WTC11 (cell line): ENCODE results near the gene CNTNAP5. TPM values are rescaled to one million over a fixed set of nuclear protein-coding genes. Genes with fewer than 3 reads are reported as not detected.

ENCODE experiments used
- ATAC-seq: fragments of 200-7000 bp; cut with Tn5 transposase; 2 replicates; pipeline ENCODE4 v1.10.0; 2021; ENCODE audit warnings: mild to moderate bottlenecking, moderate library complexity
- CTCF ChIA-PET: fragments of 300-600 bp; sonication (Branson Sonifier 250); formaldehyde crosslinking; loops from one replicate; lab custom pipeline; 2021; ENCODE audit warnings: antibody characterized with exemption; lab: Charles Lee
- POLR2A ChIA-PET: fragments of 350-600 bp; sonication (Branson Sonifier 250); formaldehyde crosslinking; loops from one replicate; lab custom pipeline; 2021; ENCODE audit warnings: antibody characterized with exemption; lab: Charles Lee
- DNase-seq: peaks from one replicate; pipeline ENCODE4 v3.0.0; 2021; ENCODE audit warnings: low spot score
- H3K27ac Mint-ChIP-seq: 2 replicates; pipeline ENCODE4 v1.8.0; 2021; ENCODE audit warnings: mixed read lengths
- H3K27me3 Mint-ChIP-seq: 2 replicates; pipeline ENCODE4 v1.8.0; 2021; ENCODE audit warnings: low read depth, mild to moderate bottlenecking, moderate library complexity, mixed read lengths
- H3K36me3 Mint-ChIP-seq: 2 replicates; pipeline ENCODE4 v1.8.0; 2021; ENCODE audit warnings: mixed read lengths
- H3K4me1 Mint-ChIP-seq: 2 replicates; pipeline ENCODE4 v1.8.0; 2022; ENCODE audit warnings: mixed read lengths
- H3K4me3 Mint-ChIP-seq: 2 replicates; pipeline ENCODE4 v1.8.0; 2021; ENCODE audit warnings: mild to moderate bottlenecking, moderate library complexity, mixed read lengths
- H3K9me3 Mint-ChIP-seq: 2 replicates; pipeline ENCODE4 v1.8.0; 2021; ENCODE audit warnings: mixed read lengths
- ELF4 ChIP-seq: sonication (generic); formaldehyde crosslinking; IDR thresholded peaks from 2 replicates; pipeline ENCODE4 v1.8.1; 2022; ENCODE audit warnings: low read depth, mild to moderate bottlenecking, moderate library complexity, missing genetic modification reagents
- EMX1 ChIP-seq: fragments of 250-450 bp; sonication (Bioruptor Pico); IDR thresholded peaks from 2 replicates; pipeline ENCODE4 v1.8.0; 2021; ENCODE audit warnings: mild to moderate bottlenecking
- ESRRA ChIP-seq: sonication (generic); formaldehyde crosslinking; IDR thresholded peaks from 2 replicates; pipeline ENCODE4 v1.8.1; 2022; ENCODE audit warnings: mild to moderate bottlenecking, missing genetic modification reagents, borderline replicate concordance
- FOXJ3 ChIP-seq: sonication (generic); formaldehyde crosslinking; IDR thresholded peaks from 2 replicates; pipeline ENCODE4 v1.9.0; 2021; ENCODE audit warnings: missing genetic modification reagents, mild to moderate bottlenecking, borderline replicate concordance
- FOXP1 ChIP-seq: sonication (generic); formaldehyde crosslinking; IDR thresholded peaks from 2 replicates; pipeline ENCODE4 v1.8.0; 2022; ENCODE audit warnings: missing genetic modification reagents, mild to moderate bottlenecking, moderate library complexity, borderline replicate concordance
- GABPB1 ChIP-seq: sonication (generic); formaldehyde crosslinking; IDR thresholded peaks from 2 replicates; pipeline ENCODE4 v1.8.1; 2023; ENCODE audit warnings: mild to moderate bottlenecking, missing genetic modification reagents
- JUN ChIP-seq: sonication (generic); formaldehyde crosslinking; IDR thresholded peaks from 2 replicates; pipeline ENCODE4 v1.8.0; 2023; ENCODE audit warnings: mild to moderate bottlenecking, missing genetic modification reagents
- NFATC4 ChIP-seq: fragments of 250-450 bp; sonication (Bioruptor Pico); IDR thresholded peaks from 2 replicates; pipeline ENCODE4 v1.9.0; 2021; ENCODE audit warnings: mild to moderate bottlenecking
- NFYB ChIP-seq: sonication (generic); formaldehyde crosslinking; conservative IDR thresholded peaks from 2 replicates; pipeline ENCODE4 v1.8.0; 2022; ENCODE audit warnings: low read depth, missing genetic modification reagents
- RORB ChIP-seq: fragments of 250-450 bp; sonication (Bioruptor Pico); IDR thresholded peaks from 2 replicates; pipeline ENCODE4 v1.9.0; 2021; ENCODE audit warnings: mild to moderate bottlenecking
- SP1 ChIP-seq: sonication (generic); formaldehyde crosslinking; conservative IDR thresholded peaks from 2 replicates; pipeline ENCODE4 v1.8.1; 2022; ENCODE audit warnings: missing genetic modification reagents
- TEAD1 ChIP-seq: sonication (generic); formaldehyde crosslinking; IDR thresholded peaks from 2 replicates; pipeline ENCODE4 v1.8.0; 2022; ENCODE audit warnings: mild to moderate bottlenecking, missing genetic modification reagents
- ZNF232 ChIP-seq: sonication (generic); formaldehyde crosslinking; IDR thresholded peaks from 2 replicates; pipeline ENCODE4 v1.8.0; 2022; ENCODE audit warnings: mild to moderate bottlenecking, missing genetic modification reagents
- ZNF317 ChIP-seq: sonication (generic); formaldehyde crosslinking; IDR thresholded peaks from 2 replicates; pipeline ENCODE4 v1.8.1; 2023; ENCODE audit warnings: low read depth, mild to moderate bottlenecking, moderate library complexity, missing genetic modification reagents, borderline replicate concordance
- total RNA-seq: library from RNA; stranded (reverse); gene quantifications from 3 replicates; pipeline ENCODE4 v1.2.3, GENCODE V29; 2021
- TF ChIP-seq, protein P1 (sequence below): sonication (generic); formaldehyde crosslinking; conservative IDR thresholded peaks from 2 replicates; pipeline ENCODE4 v1.8.1; 2023; ENCODE audit warnings: mild to moderate bottlenecking, low read depth, missing genetic modification reagents, moderate library complexity
- TF ChIP-seq, protein P2 (sequence below): fragments of 250-450 bp; sonication (Bioruptor Pico); conservative IDR thresholded peaks from 2 replicates; pipeline ENCODE4 v1.9.0; 2021; ENCODE audit warnings: mild to moderate bottlenecking
- TF ChIP-seq, protein P3 (sequence below): sonication (generic); formaldehyde crosslinking; IDR thresholded peaks from 2 replicates; pipeline ENCODE4 v1.8.1; 2022; ENCODE audit warnings: low read depth, missing genetic modification reagents, borderline replicate concordance
- TF ChIP-seq, protein P4 (sequence below): sonication (generic); formaldehyde crosslinking; IDR thresholded peaks from 2 replicates; pipeline ENCODE4 v1.8.1; 2022; ENCODE audit warnings: mild to moderate bottlenecking, moderate library complexity, missing genetic modification reagents
- TF ChIP-seq, protein P5 (sequence below): fragments of 250-450 bp; sonication (Bioruptor Pico); IDR thresholded peaks from 2 replicates; pipeline ENCODE4 v2.1.2; 2022; ENCODE audit warnings: mild to moderate bottlenecking, moderate library complexity
- TF ChIP-seq, protein P6 (sequence below): sonication (generic); formaldehyde crosslinking; IDR thresholded peaks from 2 replicates; pipeline ENCODE4 v1.8.1; 2023; ENCODE audit warnings: mild to moderate bottlenecking, missing genetic modification reagents, moderate library complexity

CNTNAP5 gene
- total RNA-seq, 1 experiment from 2014 or later, result 0.22 TPM

DNA sequence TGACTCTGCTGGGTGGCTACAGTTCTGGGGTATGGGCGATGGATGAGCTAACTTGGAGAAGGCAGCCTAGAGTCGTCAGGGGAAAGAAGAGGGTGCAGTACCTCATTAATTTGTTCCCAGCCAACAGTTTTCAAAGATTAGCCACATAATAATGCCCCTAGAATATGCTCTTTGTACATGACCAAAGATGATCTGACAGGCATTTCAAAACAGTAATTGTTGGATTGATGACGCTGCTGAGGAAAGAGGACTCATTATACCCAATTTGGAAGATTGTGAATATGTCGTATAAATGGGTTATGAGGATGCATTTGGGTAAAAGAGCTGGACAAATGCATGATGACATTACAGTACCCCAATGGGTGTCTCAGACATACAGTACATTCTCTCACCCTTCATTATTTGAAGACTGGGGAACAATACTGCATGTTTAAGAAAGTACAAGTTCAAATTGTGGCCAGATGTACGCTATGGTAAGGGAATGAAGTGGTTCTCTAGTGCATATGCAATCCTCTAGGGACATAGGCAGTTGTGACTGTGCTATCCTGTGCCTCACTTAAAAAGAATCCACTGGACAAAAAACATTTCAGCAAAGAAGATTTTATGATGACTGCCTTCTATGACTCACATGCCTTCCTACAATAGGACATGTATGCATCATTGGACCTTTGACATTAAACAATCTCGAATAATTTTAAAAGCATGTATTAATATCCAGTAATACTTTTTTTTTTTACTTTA is 233.2 kb downstream of the CNTNAP5 start:
- Mint-ChIP-seq H3K27ac (no peak overlapping the region), H3K36me3 (no peaks in the 10 kb centered on the region), H3K4me3 (no peak overlapping the region), H3K9me3 (peaks cover 13% of the 10 kb centered on the region; the same call in 1 of the 2 replicates), H3K27me3 (no peaks in the 10 kb centered on the region), H3K4me1 (no peaks in the 10 kb centered on the region)
- ATAC-seq, result no peak
- POLR2A ChIA-PET, result no interaction called here
- TF ChIP-seq JUN (CRISPR knock-in tag), result no peak
- no peak for TF ChIP-seq ZNF232
- TF ChIP-seq RORB (CRISPR knock-in tag), result no peak
- DNase-seq, result no peak
- CTCF ChIA-PET, result no interaction called here

DNA sequence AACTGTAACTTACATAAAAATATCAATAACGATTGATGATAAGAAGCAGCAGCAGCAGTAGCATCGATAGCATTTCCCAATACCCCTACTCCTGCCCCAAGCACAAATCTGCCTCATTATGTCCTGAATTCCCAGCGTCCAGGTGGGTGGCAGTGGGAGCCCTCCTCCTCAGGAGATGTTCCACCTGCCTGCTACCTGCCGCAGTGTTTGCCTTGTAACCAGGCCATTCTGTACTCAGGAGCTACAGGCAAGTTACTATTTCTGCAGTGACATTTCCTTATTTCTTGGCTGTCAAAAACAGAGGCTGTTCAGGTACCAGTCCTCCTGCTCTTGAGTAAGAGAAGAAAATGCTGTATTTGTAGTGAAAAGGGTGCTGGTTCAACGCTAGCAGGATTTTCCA is 236.4 kb downstream of the CNTNAP5 start:
- Mint-ChIP-seq H3K4me1 (no peaks in the 10 kb centered on the region), H3K4me3 (no peak overlapping the region), H3K27me3 (no peaks in the 10 kb centered on the region), H3K36me3 (no peaks in the 10 kb centered on the region), H3K9me3 (peaks cover 13% of the 10 kb centered on the region; the same call in 1 of the 2 replicates), H3K27ac (no peak overlapping the region)
- ChIA-PET POLR2A (no interaction called here), CTCF (no interaction called here)
- TF ChIP-seq ESRRA, result no peak
- TF ChIP-seq, protein P1, sequence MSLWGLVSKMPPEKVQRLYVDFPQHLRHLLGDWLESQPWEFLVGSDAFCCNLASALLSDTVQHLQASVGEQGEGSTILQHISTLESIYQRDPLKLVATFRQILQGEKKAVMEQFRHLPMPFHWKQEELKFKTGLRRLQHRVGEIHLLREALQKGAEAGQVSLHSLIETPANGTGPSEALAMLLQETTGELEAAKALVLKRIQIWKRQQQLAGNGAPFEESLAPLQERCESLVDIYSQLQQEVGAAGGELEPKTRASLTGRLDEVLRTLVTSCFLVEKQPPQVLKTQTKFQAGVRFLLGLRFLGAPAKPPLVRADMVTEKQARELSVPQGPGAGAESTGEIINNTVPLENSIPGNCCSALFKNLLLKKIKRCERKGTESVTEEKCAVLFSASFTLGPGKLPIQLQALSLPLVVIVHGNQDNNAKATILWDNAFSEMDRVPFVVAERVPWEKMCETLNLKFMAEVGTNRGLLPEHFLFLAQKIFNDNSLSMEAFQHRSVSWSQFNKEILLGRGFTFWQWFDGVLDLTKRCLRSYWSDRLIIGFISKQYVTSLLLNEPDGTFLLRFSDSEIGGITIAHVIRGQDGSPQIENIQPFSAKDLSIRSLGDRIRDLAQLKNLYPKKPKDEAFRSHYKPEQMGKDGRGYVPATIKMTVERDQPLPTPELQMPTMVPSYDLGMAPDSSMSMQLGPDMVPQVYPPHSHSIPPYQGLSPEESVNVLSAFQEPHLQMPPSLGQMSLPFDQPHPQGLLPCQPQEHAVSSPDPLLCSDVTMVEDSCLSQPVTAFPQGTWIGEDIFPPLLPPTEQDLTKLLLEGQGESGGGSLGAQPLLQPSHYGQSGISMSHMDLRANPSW (CRISPR knock-in tag), result no peak
- TF ChIP-seq, protein P2, sequence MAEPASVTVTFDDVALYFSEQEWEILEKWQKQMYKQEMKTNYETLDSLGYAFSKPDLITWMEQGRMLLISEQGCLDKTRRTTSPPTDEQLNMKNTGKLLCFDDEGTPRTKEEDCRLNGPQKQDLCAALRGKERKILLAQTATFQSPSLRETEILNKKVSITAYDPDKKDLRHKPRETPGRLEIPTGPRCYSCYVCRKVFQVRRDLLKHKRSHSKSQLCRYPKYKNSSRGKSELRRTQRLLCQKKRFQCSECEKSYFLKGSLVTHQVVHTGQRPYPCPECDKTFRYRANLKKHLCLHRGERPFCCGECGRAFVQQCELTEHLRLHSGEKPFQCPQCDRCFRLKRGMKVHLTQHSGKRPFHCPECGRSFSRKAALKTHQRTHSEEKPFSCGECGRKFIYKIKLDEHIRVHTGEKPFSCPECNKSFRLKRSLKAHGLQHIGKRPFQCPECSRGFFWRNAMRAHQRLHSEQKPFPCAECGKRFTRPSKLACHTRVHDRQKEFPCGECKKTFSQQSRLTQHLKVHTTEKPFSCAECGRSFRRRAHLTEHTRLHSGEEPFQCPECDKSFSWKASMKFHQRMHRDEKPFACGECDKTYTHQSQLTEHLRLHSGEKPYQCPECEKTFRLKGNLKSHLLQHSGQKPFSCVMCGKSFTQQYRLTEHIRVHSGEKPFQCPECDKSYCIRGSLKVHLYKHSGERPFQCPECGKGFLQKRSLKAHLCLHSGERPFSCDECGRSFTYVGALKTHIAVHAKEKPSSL, result no peak
- no peak for TF ChIP-seq TEAD1 (CRISPR knock-in tag)
- TF ChIP-seq, protein P3, sequence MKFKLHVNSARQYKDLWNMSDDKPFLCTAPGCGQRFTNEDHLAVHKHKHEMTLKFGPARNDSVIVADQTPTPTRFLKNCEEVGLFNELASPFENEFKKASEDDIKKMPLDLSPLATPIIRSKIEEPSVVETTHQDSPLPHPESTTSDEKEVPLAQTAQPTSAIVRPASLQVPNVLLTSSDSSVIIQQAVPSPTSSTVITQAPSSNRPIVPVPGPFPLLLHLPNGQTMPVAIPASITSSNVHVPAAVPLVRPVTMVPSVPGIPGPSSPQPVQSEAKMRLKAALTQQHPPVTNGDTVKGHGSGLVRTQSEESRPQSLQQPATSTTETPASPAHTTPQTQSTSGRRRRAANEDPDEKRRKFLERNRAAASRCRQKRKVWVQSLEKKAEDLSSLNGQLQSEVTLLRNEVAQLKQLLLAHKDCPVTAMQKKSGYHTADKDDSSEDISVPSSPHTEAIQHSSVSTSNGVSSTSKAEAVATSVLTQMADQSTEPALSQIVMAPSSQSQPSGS (CRISPR knock-in tag), result no peak
- no peak for TF ChIP-seq GABPB1
- TF ChIP-seq ELF4 (CRISPR knock-in tag), result no peak
- TF ChIP-seq FOXP1, result no peak
- TF ChIP-seq, protein P4, sequence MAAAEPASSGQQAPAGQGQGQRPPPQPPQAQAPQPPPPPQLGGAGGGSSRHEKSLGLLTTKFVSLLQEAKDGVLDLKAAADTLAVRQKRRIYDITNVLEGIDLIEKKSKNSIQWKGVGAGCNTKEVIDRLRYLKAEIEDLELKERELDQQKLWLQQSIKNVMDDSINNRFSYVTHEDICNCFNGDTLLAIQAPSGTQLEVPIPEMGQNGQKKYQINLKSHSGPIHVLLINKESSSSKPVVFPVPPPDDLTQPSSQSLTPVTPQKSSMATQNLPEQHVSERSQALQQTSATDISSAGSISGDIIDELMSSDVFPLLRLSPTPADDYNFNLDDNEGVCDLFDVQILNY, result no peak
- no peak for TF ChIP-seq EMX1 (CRISPR knock-in tag)
- DNase-seq, result no peak
- ATAC-seq, result no peak

DNA sequence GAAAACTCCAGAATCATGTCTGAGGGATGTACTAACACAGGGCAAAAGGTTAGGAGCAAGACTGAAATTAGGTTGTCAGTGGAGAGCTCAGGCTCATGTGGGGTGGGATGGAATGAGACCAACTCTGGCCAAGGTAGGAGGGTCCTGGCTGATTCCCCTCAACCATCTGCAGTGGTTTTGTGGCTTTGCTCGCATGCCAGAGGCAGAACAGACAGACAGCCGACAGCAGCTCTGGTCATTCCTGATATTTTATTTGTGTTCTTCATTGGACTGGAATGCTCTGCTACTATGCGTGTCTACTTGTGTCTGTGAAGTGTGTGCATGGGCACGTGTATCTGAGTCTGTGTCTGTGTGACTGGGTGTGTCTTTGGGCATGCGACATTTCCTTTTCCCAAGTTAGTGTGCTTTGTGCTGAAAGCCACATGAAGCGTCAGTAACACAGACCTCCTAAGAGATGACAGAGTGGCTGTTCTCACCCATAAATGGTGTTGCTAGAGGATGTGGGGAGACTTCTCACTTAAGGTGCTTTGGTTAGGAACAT is 239.5 kb downstream of the CNTNAP5 start:
- ATAC-seq (no peak), DNase-seq (no peak)
- Mint-ChIP-seq H3K4me3 (no peak overlapping the region), H3K36me3 (no peaks in the 10 kb centered on the region), H3K4me1 (no peaks in the 10 kb centered on the region), H3K27me3 (no peaks in the 10 kb centered on the region), H3K27ac (no peak overlapping the region), H3K9me3 (peaks cover 6% of the 10 kb centered on the region; the same call in 1 of the 2 replicates)
- POLR2A ChIA-PET, result no interaction called here
- CTCF ChIA-PET, result interaction anchor here (1.1 kb wide), 1 partner anchor 61 kb away, joined by 3 read pairs; no protein-coding TSS in a partner anchor
- TF ChIP-seq, protein P2, result no peak
- TF ChIP-seq, protein P5, sequence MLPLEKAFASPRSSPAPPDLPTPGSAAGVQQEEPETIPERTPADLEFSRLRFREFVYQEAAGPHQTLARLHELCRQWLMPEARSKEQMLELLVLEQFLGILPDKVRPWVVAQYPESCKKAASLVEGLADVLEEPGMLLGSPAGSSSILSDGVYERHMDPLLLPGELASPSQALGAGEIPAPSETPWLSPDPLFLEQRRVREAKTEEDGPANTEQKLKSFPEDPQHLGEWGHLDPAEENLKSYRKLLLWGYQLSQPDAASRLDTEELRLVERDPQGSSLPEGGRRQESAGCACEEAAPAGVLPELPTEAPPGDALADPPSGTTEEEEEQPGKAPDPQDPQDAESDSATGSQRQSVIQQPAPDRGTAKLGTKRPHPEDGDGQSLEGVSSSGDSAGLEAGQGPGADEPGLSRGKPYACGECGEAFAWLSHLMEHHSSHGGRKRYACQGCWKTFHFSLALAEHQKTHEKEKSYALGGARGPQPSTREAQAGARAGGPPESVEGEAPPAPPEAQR (CRISPR knock-in tag), result no peak
- no peak for TF ChIP-seq FOXJ3 (CRISPR knock-in tag)
- TF ChIP-seq NFYB (CRISPR knock-in tag), result no peak
- TF ChIP-seq NFATC4 (CRISPR knock-in tag), result no peak
- no peak for TF ChIP-seq ZNF317 (CRISPR knock-in tag)
- no peak for TF ChIP-seq SP1 (CRISPR knock-in tag)
- TF ChIP-seq, protein P6, sequence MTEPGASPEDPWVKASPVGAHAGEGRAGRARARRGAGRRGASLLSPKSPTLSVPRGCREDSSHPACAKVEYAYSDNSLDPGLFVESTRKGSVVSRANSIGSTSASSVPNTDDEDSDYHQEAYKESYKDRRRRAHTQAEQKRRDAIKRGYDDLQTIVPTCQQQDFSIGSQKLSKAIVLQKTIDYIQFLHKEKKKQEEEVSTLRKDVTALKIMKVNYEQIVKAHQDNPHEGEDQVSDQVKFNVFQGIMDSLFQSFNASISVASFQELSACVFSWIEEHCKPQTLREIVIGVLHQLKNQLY (CRISPR knock-in tag), result no peak
